HFFc6 (cell line): ENCODE data around the gene CUX1. TPM values are rescaled to one million over a fixed set of nuclear protein-coding genes. Genes with fewer than 3 reads are reported as not detected.

Experiments used
- DNase-seq: peaks from one replicate; pipeline ENCODE4 v3.0.0-alpha.2; 2018
- H3K27ac Mint-ChIP-seq: 2 replicates; pipeline ENCODE4 v1.8.0; 2020; ENCODE audit warnings: mild to moderate bottlenecking, mixed read lengths
- H3K27me3 Mint-ChIP-seq: 2 replicates; pipeline ENCODE4 v1.8.0; 2021; ENCODE audit warnings: mild to moderate bottlenecking, moderate library complexity, mixed read lengths; ENCODE audit not compliant: insufficient read depth
- H3K36me3 Mint-ChIP-seq: 2 replicates; pipeline ENCODE4 v1.8.0; 2021; ENCODE audit warnings: low read depth, mixed read lengths
- H3K4me1 Mint-ChIP-seq: 2 replicates; pipeline ENCODE4 v1.8.0; 2020; ENCODE audit warnings: low read depth, mixed read lengths
- H3K4me3 Mint-ChIP-seq: 2 replicates; pipeline ENCODE4 v1.8.0; 2020; ENCODE audit warnings: mild to moderate bottlenecking, moderate library complexity, mixed read lengths
- H3K9me3 Mint-ChIP-seq: 2 replicates; pipeline ENCODE4 v1.8.0; 2020; ENCODE audit warnings: mild to moderate bottlenecking, mixed read lengths
- CTCF ChIP-seq: fragments of 200-600 bp; sonication (generic); IDR thresholded peaks from 2 replicates; pipeline ENCODE4 v1.5.0; 2021; ENCODE audit warnings: antibody characterized with exemption, mild to moderate bottlenecking
- total RNA-seq, 6 experiments: library from RNA; stranded (reverse); fragmentation: NEBNext Ultra II Directional; extraction: Animal tissue kit (Norgen Biotek cat#: 25700); gene quantifications; 2 replicates in 1 of 6; 3 replicates in 5 of 6; pipeline ENCODE4 v1.2.3, GENCODE V29; 2021

Gene CUX1
- total RNA-seq, 6 experiments from 2014 or later = 46.9 to 64.2 (median 51.6) TPM

GRCh38 chr7:101945034-101945758, 127.8 kb downstream of the CUX1 start:
- Mint-ChIP-seq H3K36me3 (no peaks in the 10 kb centered on the region), H3K9me3 (no peaks in the 10 kb centered on the region), H3K4me1 (peaks cover 28% of the 10 kb centered on the region), H3K27ac (no peak overlapping the region), H3K4me3 (no peak overlapping the region), H3K27me3 (no peaks in the 10 kb centered on the region; the same call in 1 of the 2 replicates)
- no peak for DNase-seq
- no peak for TF ChIP-seq CTCF

- Mint-ChIP-seq H3K4me1 (peaks cover 21% of the 10 kb centered on the region), H3K4me3 (no peak overlapping the region), H3K27ac (no peak overlapping the region), H3K27me3 (peaks cover 2% of the 10 kb centered on the region), H3K9me3 (no peaks in the 10 kb centered on the region), H3K36me3 (peaks cover 5% of the 10 kb centered on the region)
- no peak for DNase-seq
- TF ChIP-seq CTCF = no peak
These were observed 130.5 kb downstream of the CUX1 start for GRCh38 chr7:101947899-101948298.

- H3K36me3 Mint-ChIP-seq = peaks cover 6% of the 10 kb centered on the region
- H3K4me3 Mint-ChIP-seq = no peak overlapping the region
- peaks cover 29% of the 10 kb centered on the region for H3K4me1 Mint-ChIP-seq
- no peak for DNase-seq
- H3K9me3 Mint-ChIP-seq = no peaks in the 10 kb centered on the region
- peaks cover 3% of the 10 kb centered on the region for H3K27me3 Mint-ChIP-seq
- H3K27ac Mint-ChIP-seq = no peak overlapping the region
- TF ChIP-seq CTCF = no peak
These were observed 131.2 kb downstream of the CUX1 start for GRCh38 chr7:101948650-101949049.

GRCh38 chr7:101950450-101951119, 133.2 kb downstream of the CUX1 start:
- peaks cover 3% of the 10 kb centered on the region for H3K27me3 Mint-ChIP-seq
- peaks cover 6% of the 10 kb centered on the region for H3K36me3 Mint-ChIP-seq
- peak; percentile 49 for DNase-seq
- no peaks in the 10 kb centered on the region for H3K9me3 Mint-ChIP-seq
- peak; percentile 63 for TF ChIP-seq CTCF
- H3K4me3 Mint-ChIP-seq = no peak overlapping the region
- peak overlapping the region; percentile 83 for H3K27ac Mint-ChIP-seq
- H3K4me1 Mint-ChIP-seq = peaks cover 46% of the 10 kb centered on the region

GRCh38 chr7:101951757-101952156, 134.3 kb downstream of the CUX1 start:
- Mint-ChIP-seq H3K4me1 (peaks cover 51% of the 10 kb centered on the region), H3K4me3 (no peak overlapping the region), H3K9me3 (no peaks in the 10 kb centered on the region), H3K27me3 (peaks cover 3% of the 10 kb centered on the region; the same call in 1 of the 2 replicates), H3K36me3 (peaks cover 6% of the 10 kb centered on the region), H3K27ac (no peak overlapping the region)
- no peak for TF ChIP-seq CTCF
- DNase-seq = no peak
